SU-DHL-6 (cell line): Measurements from ENCODE around the gene ADAM12.

Experiments used
- H2AFZ ChIP-seq: fragments of 200-600 bp; sonication (generic); 2 replicates; pipeline ENCODE4 v1.6.1; 2014; ENCODE audit warnings: low read depth, mild to moderate bottlenecking, moderate library complexity, mixed read lengths, antibody characterized with exemption, low read length; ENCODE audit not compliant: severe bottlenecking
- H3F3A ChIP-seq: fragments of 200-600 bp; shearing (Covaris generic); 2 replicates; pipeline ENCODE4 v1.6.0; 2016; ENCODE audit warnings: antibody characterized with exemption, mild to moderate bottlenecking; ENCODE audit not compliant: insufficient read depth
- H3K27ac ChIP-seq: fragments of 200-600 bp; sonication (generic); 2 replicates; pipeline ENCODE4 v1.5.1; 2016; ENCODE audit warnings: low read depth, mild to moderate bottlenecking, low read length, moderate library complexity, mixed read lengths
- H3K27me3 ChIP-seq: fragments of 200-600 bp; sonication (generic), shearing (Covaris generic); 2 replicates; pipeline ENCODE4 v1.6.0; 2014; ENCODE audit warnings: mild to moderate bottlenecking, low read length
- H3K36me3 ChIP-seq: fragments of 200-600 bp; sonication (generic); 2 replicates; pipeline ENCODE4 v1.6.1; 2014; ENCODE audit warnings: mild to moderate bottlenecking, low read length, mixed read lengths
- H3K4me2 ChIP-seq: fragments of 300-600, 200-600 bp; shearing (Covaris generic), sonication (generic); 2 replicates; pipeline ENCODE4 v1.6.0; 2014; ENCODE audit warnings: low read length, low read depth, mild to moderate bottlenecking; ENCODE audit not compliant: poor library complexity, severe bottlenecking
- H3K4me3 ChIP-seq: fragments of 200-600 bp; sonication (generic); 2 replicates; pipeline ENCODE4 v1.5.1; 2014; ENCODE audit warnings: antibody characterized with exemption, low read length, mild to moderate bottlenecking, mixed read lengths; ENCODE audit not compliant: insufficient read depth, poor library complexity, severe bottlenecking
- H3K79me2 ChIP-seq: fragments of 200-600 bp; sonication (generic); 2 replicates; pipeline ENCODE4 v1.6.1; 2014; ENCODE audit warnings: mild to moderate bottlenecking, low read length, moderate library complexity; ENCODE audit not compliant: insufficient read depth
- H3K9ac ChIP-seq: fragments of 200-600 bp; sonication (generic); 2 replicates; pipeline ENCODE4 v1.7.0; 2014; ENCODE audit warnings: mild to moderate bottlenecking, low read length
- H3K9me2 ChIP-seq: fragments of 200-600 bp; sonication (generic); replicated peaks from 2 replicates; pipeline ENCODE4 v1.6.1; 2014; ENCODE audit warnings: low read length; ENCODE audit not compliant: insufficient read depth
- H3K9me3 ChIP-seq: fragments of 200-600 bp; sonication (generic); 2 replicates; pipeline ENCODE4 v1.6.1; 2014; ENCODE audit warnings: low read length, mixed read lengths; ENCODE audit not compliant: insufficient read depth
- H4K20me1 ChIP-seq: fragments of 200-600 bp; sonication (generic); 2 replicates; pipeline ENCODE4 v1.6.1; 2014; ENCODE audit warnings: low read depth, mild to moderate bottlenecking, antibody characterized with exemption, low read length, moderate library complexity, mixed read lengths
- EZH2phosphoT487 ChIP-seq: fragments of 200-600 bp; sonication (generic), shearing (Covaris generic); conservative IDR thresholded peaks from 2 replicates; pipeline ENCODE4 v1.6.1; 2018; ENCODE audit warnings: mild to moderate bottlenecking, antibody characterized with exemption, low read length, moderate library complexity, mixed read lengths
- TF ChIP-seq, protein P1 (sequence below): fragments of 200-600 bp; sonication (generic); IDR thresholded peaks from one replicate; pipeline ENCODE4 v1.5.1; 2017; ENCODE audit warnings: antibody characterized with exemption, mild to moderate bottlenecking, low read length, moderate library complexity; ENCODE audit not compliant: insufficient read depth, poor library complexity, severe bottlenecking

The ADAM12 gene

GRCh38 chr10:126027692-126028091 lies 360.6 kb downstream of the ADAM12 start:
- H3K9ac ChIP-seq = no peak overlapping the region
- no peaks in the 10 kb centered on the region for H3K27me3 ChIP-seq
- H3K36me3 ChIP-seq = no peaks in the 10 kb centered on the region
- H3K9me2 ChIP-seq = no peaks in the 10 kb centered on the region
- H3K4me3 ChIP-seq = no peak overlapping the region
- no peak overlapping the region for H2AFZ ChIP-seq
- TF ChIP-seq EZH2phosphoT487 = no peak
- TF ChIP-seq, protein P1, sequence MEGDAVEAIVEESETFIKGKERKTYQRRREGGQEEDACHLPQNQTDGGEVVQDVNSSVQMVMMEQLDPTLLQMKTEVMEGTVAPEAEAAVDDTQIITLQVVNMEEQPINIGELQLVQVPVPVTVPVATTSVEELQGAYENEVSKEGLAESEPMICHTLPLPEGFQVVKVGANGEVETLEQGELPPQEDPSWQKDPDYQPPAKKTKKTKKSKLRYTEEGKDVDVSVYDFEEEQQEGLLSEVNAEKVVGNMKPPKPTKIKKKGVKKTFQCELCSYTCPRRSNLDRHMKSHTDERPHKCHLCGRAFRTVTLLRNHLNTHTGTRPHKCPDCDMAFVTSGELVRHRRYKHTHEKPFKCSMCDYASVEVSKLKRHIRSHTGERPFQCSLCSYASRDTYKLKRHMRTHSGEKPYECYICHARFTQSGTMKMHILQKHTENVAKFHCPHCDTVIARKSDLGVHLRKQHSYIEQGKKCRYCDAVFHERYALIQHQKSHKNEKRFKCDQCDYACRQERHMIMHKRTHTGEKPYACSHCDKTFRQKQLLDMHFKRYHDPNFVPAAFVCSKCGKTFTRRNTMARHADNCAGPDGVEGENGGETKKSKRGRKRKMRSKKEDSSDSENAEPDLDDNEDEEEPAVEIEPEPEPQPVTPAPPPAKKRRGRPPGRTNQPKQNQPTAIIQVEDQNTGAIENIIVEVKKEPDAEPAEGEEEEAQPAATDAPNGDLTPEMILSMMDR = no peak
- H3K27ac ChIP-seq = no peak overlapping the region
- H3K4me2 ChIP-seq = no peak overlapping the region
- H3F3A ChIP-seq = no peaks in the 10 kb centered on the region
- H3K9me3 ChIP-seq = no peaks in the 10 kb centered on the region
- H3K79me2 ChIP-seq = no peaks in the 10 kb centered on the region
- H4K20me1 ChIP-seq = no peaks in the 10 kb centered on the region

DNA sequence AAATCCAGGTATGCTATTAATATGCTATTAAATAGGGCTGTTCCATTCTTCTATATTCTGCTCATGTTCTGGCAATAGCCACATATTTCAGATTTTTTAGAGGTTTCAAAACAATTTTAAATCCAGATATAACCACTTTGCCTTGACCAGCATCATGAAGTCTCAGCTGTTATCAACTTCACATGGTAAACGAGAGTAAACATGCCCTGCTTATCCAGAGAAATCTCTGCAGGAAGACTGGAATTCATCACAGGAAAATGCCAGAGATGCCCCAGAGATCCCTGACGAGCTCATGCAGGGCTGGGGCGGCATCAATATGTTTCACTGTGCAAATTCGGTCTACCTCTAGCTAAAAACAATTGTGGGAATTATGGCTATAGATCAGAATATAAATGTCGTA lies 365.4 kb downstream of the ADAM12 start:
- H3K27me3 ChIP-seq = no peaks in the 10 kb centered on the region
- H3F3A ChIP-seq = no peaks in the 10 kb centered on the region
- no peak overlapping the region for H3K27ac ChIP-seq
- TF ChIP-seq EZH2phosphoT487 = no peak
- TF ChIP-seq, protein P1 = no peak
- H3K4me2 ChIP-seq = no peak overlapping the region
- no peaks in the 10 kb centered on the region for H4K20me1 ChIP-seq
- H3K9ac ChIP-seq = no peak overlapping the region
- no peak overlapping the region for H3K4me3 ChIP-seq
- H2AFZ ChIP-seq = no peak overlapping the region
- H3K9me2 ChIP-seq = no peaks in the 10 kb centered on the region
- no peaks in the 10 kb centered on the region for H3K9me3 ChIP-seq
- no peaks in the 10 kb centered on the region for H3K36me3 ChIP-seq
- no peaks in the 10 kb centered on the region for H3K79me2 ChIP-seq

DNA sequence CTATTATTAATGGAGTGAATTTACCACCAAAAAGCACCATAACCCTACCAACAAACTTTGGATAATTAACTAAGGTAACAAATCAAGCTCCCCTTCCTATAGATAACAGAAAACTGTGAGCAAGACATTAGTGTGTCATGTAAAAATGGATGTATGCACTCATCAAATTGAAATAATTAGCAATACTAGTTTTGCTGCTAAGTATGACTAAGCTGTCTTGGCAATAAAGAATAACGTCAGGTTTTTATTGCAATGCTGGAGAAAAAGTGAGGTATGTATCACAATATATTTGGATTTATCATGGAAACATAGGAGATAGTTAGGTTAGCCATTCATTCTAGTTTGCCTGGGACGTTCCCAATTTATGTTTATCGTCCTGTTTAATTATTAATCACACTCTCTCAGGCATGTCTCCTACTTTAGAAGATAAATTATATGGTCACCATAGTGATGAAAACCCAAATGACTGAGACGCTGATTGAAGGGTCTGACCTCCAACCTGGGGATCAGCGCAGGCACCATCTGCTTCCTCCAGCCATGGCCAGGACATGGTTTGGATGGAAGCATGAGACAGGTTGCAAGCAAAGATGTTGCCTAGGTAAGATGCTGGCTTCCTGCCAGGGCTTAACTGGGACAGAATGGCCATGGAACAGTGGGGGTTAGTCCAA lies 366.3 kb downstream of the ADAM12 start:
- H2AFZ ChIP-seq = no peak overlapping the region
- H3K27me3 ChIP-seq = no peaks in the 10 kb centered on the region
- H4K20me1 ChIP-seq = no peaks in the 10 kb centered on the region
- no peak for TF ChIP-seq EZH2phosphoT487
- TF ChIP-seq, protein P1 = no peak
- no peaks in the 10 kb centered on the region for H3K36me3 ChIP-seq
- H3K79me2 ChIP-seq = no peaks in the 10 kb centered on the region
- no peaks in the 10 kb centered on the region for H3F3A ChIP-seq
- no peak overlapping the region for H3K4me3 ChIP-seq
- H3K27ac ChIP-seq = no peak overlapping the region
- H3K9me3 ChIP-seq = no peaks in the 10 kb centered on the region
- H3K9ac ChIP-seq = no peak overlapping the region
- no peaks in the 10 kb centered on the region for H3K9me2 ChIP-seq
- no peak overlapping the region for H3K4me2 ChIP-seq
